HUES48 (cell line): ENCODE data around the gene CALU.

ENCODE experiments used
- H3K27ac ChIP-seq: one replicate; pipeline ENCODE4 v1.7.0; 2013; ENCODE audit warnings: low read depth, low read length, inconsistent platforms
- H3K27me3 ChIP-seq: 2 replicates; pipeline ENCODE4 v1.6.1; 2013; ENCODE audit warnings: mild to moderate bottlenecking, low read length; ENCODE audit not compliant: control insufficient read depth, insufficient read depth
- H3K36me3 ChIP-seq: 2 replicates; pipeline ENCODE4 v1.6.1; 2013; ENCODE audit warnings: low read length; ENCODE audit not compliant: control insufficient read depth, insufficient read depth
- H3K4me1 ChIP-seq: 2 replicates; pipeline ENCODE4 v1.6.1; 2013; ENCODE audit warnings: mild to moderate bottlenecking, low read length; ENCODE audit not compliant: control insufficient read depth, insufficient read depth
- H3K4me3 ChIP-seq: 2 replicates; pipeline ENCODE4 v1.5.1; 2013; ENCODE audit warnings: mild to moderate bottlenecking, low read depth, low read length
- H3K9ac ChIP-seq: 2 replicates; pipeline ENCODE4 v1.6.1; 2013; ENCODE audit warnings: mild to moderate bottlenecking, low read depth, low read length, moderate library complexity
- H3K9me3 ChIP-seq: 2 replicates; pipeline ENCODE4 v1.6.1; 2013; ENCODE audit warnings: low read length; ENCODE audit not compliant: control insufficient read depth, insufficient read depth

The CALU gene

GRCh38 chr7:128812514-128813168, 73.5 kb downstream of the CALU start:
- Histone ChIP-seq H3K4me3 (no peak overlapping the region), H3K9me3 (no peaks in the 10 kb centered on the region), H3K27ac (no peak overlapping the region), H3K4me1 (peaks cover 8% of the 10 kb centered on the region; the same call in 1 of the 2 replicates), H3K9ac (no peak overlapping the region), H3K27me3 (no peaks in the 10 kb centered on the region), H3K36me3 (peaks cover 25% of the 10 kb centered on the region)

DNA sequence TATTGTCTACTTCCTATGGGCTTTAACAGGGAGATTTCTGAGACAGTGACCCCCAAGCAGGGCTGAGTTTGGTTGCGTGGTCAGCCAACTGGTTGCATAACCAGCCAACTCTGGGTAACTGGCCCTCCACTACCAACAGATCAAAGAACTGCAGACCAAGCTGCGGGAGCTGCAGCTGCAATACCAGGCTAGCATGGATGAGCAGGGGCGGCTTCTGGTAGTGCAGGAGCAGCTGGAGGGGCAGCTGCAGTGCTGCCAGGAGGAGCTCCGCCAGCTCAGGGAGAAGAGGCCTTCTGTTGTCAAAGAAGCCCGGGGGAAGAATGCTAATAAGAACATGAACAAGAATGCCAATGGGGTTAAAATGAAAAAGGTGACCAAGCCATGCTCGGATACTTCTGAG, 75.3 kb downstream of the CALU start:
- Histone ChIP-seq H3K27ac (no peak overlapping the region), H3K9me3 (no peaks in the 10 kb centered on the region), H3K4me3 (no peak overlapping the region), H3K4me1 (peaks cover 8% of the 10 kb centered on the region; the same call in 1 of the 2 replicates), H3K9ac (no peak overlapping the region), H3K36me3 (peaks cover 14% of the 10 kb centered on the region), H3K27me3 (no peaks in the 10 kb centered on the region)

GRCh38 chr7:128815289-128815942, 76.3 kb downstream of the CALU start:
- peaks cover 8% of the 10 kb centered on the region; the same call in 1 of the 2 replicates for H3K4me1 ChIP-seq

GRCh38 chr7:128818694-128819093, 79.5 kb downstream of the CALU start:
- no peaks in the 10 kb centered on the region for H3K36me3 ChIP-seq
- H3K4me1 ChIP-seq: no peaks in the 10 kb centered on the region
- no peak overlapping the region for H3K4me3 ChIP-seq
- no peak overlapping the region for H3K27ac ChIP-seq
- H3K9me3 ChIP-seq: no peaks in the 10 kb centered on the region
- H3K9ac ChIP-seq: no peak overlapping the region
- no peaks in the 10 kb centered on the region for H3K27me3 ChIP-seq

More at GRCh38 chr7:128815289-128815942, 76.3 kb downstream of the CALU start:
- H3K4me3 ChIP-seq: no peak overlapping the region
- H3K27me3 ChIP-seq: no peaks in the 10 kb centered on the region
- no peaks in the 10 kb centered on the region for H3K9me3 ChIP-seq
- H3K36me3 ChIP-seq: peaks cover 7% of the 10 kb centered on the region; the same call in 1 of the 2 replicates
- no peak overlapping the region for H3K9ac ChIP-seq
- no peak overlapping the region for H3K27ac ChIP-seq
